HG03060 (cell line): ENCODE data around the gene CSRP2.
A peak's percentile ranks its signal among the peaks of the same experiment; 100 is the strongest.

Experiments
- ATAC-seq: cut with Tn5 transposase; IDR thresholded peaks from one replicate; pipeline ENCODE4 v1.9.1; 2021; ENCODE audit warnings: low read depth, moderate number of reproducible peaks; ENCODE audit not compliant: unreplicated experiment

CSRP2 gene

GRCh38 chr12:76864791-76865400 is 13.9 kb downstream of the CSRP2 start:
- ATAC-seq: peak; percentile 40

GRCh38 chr12:76863837-76864236 is 15.0 kb downstream of the CSRP2 start:
- no peak for ATAC-seq

GRCh38 chr12:76863005-76863670 is 15.7 kb downstream of the CSRP2 start:
- no peak for ATAC-seq

GRCh38 chr12:76860256-76860655 is 18.6 kb downstream of the CSRP2 start:
- ATAC-seq: no peak

- ATAC-seq: no peak
These were observed 19.2 kb downstream of the CSRP2 start for GRCh38 chr12:76859611-76860010.

- ATAC-seq: no peak
These were observed 22.7 kb downstream of the CSRP2 start for GRCh38 chr12:76856018-76856644.

- no peak for ATAC-seq
These were observed 23.5 kb downstream of the CSRP2 start for GRCh38 chr12:76855271-76855670.

GRCh38 chr12:76852106-76852505 is 26.7 kb downstream of the CSRP2 start:
- no peak for ATAC-seq

GRCh38 chr12:76848132-76848531 is 30.7 kb downstream of the CSRP2 start:
- ATAC-seq: no peak

GRCh38 chr12:76847260-76847659 is 31.6 kb downstream of the CSRP2 start:
- no peak for ATAC-seq

GRCh38 chr12:76836633-76837032 is 42.2 kb downstream of the CSRP2 start:
- ATAC-seq: no peak

- ATAC-seq: no peak
These were observed 48.4 kb downstream of the CSRP2 start for GRCh38 chr12:76830436-76830835.

- ATAC-seq: no peak
These were observed 57.8 kb downstream of the CSRP2 start for GRCh38 chr12:76820888-76821482.

GRCh38 chr12:76813972-76814371 is 64.8 kb downstream of the CSRP2 start:
- no peak for ATAC-seq

GRCh38 chr12:76813265-76813664 is 65.6 kb downstream of the CSRP2 start:
- ATAC-seq: no peak

- ATAC-seq: no peak
These were observed 66.8 kb downstream of the CSRP2 start for GRCh38 chr12:76811976-76812375.

- no peak for ATAC-seq
These were observed 68.0 kb downstream of the CSRP2 start for GRCh38 chr12:76810671-76811419.
